ENCODE measurements around the gene PDZD2.

- TF ChIP-seq CTCF (IDR thresholded peaks at IDR 0.05) (no peak), POLR2A (IDR thresholded peaks at IDR 0.05) (no peak)
Measured at GRCh38 chr5:32014096-32014745, 375.3 kb downstream of the PDZD2 start.

All from vagina (tissue), 2 donors.